ENCODE results near the gene SEMA3E.

- TF ChIP-seq CTCF (IDR thresholded peaks at IDR 0.05) (no peak), EP300 (IDR thresholded peaks at IDR 0.05) (no peak), POLR2A (IDR thresholded peaks at IDR 0.05) (no peak), POLR2AphosphoS5 (IDR thresholded peaks at IDR 0.05) (no peak)
Observed at GRCh38 chr7:83691095-83691494, 42.2 kb upstream of the SEMA3E start.
